T-helper 22 cell (primary cell): ENCODE measurements around the gene GRM1.

Experiments used
- DNase-seq: peaks from one replicate; pipeline ENCODE4 v3.0.0-alpha.2; 2020; ENCODE audit warnings: low read depth

Gene GRM1

GRCh38 chr6:146335336-146335735 is 306.5 kb downstream of the GRM1 start:
- no peak for DNase-seq

GRCh38 chr6:146336191-146336590 is 307.3 kb downstream of the GRM1 start:
- no peak for DNase-seq

- no peak for DNase-seq
Measured at GRCh38 chr6:146337376-146337775, 308.5 kb downstream of the GRM1 start.

GRCh38 chr6:146339716-146340115 is 310.9 kb downstream of the GRM1 start:
- DNase-seq: no peak

- no peak for DNase-seq
Measured at GRCh38 chr6:146341493-146342230, 312.8 kb downstream of the GRM1 start.

GRCh38 chr6:146345598-146345997 is 316.7 kb downstream of the GRM1 start:
- DNase-seq: no peak

GRCh38 chr6:146347090-146347489 is 318.2 kb downstream of the GRM1 start:
- DNase-seq: no peak

GRCh38 chr6:146347690-146348089 is 318.8 kb downstream of the GRM1 start:
- no peak for DNase-seq

GRCh38 chr6:146351018-146351417 is 322.2 kb downstream of the GRM1 start:
- DNase-seq: no peak

GRCh38 chr6:146352163-146352562 is 323.3 kb downstream of the GRM1 start:
- no peak for DNase-seq

GRCh38 chr6:146354451-146354850 is 325.6 kb downstream of the GRM1 start:
- no peak for DNase-seq

GRCh38 chr6:146355521-146356100 is 326.7 kb downstream of the GRM1 start:
- DNase-seq: no peak

- no peak for DNase-seq
Measured at GRCh38 chr6:146357578-146358430, 328.9 kb downstream of the GRM1 start.

- DNase-seq: no peak
Measured at GRCh38 chr6:146358431-146359046, 329.7 kb downstream of the GRM1 start.

- no peak for DNase-seq
Measured at GRCh38 chr6:146359131-146359530, 330.3 kb downstream of the GRM1 start.

- no peak for DNase-seq
Measured at GRCh38 chr6:146361128-146361924, 332.5 kb downstream of the GRM1 start.

GRCh38 chr6:146363838-146364607 is 335.2 kb downstream of the GRM1 start:
- DNase-seq: no peak

- DNase-seq: no peak
Measured at GRCh38 chr6:146364816-146365594, 336.1 kb downstream of the GRM1 start.

GRCh38 chr6:146367061-146367460 is 338.2 kb downstream of the GRM1 start:
- DNase-seq: no peak

- no peak for DNase-seq
Measured at GRCh38 chr6:146369866-146370265, 341.0 kb downstream of the GRM1 start.
